K562 (cell line): ENCODE data around the gene CLIC2. TPM values are rescaled to one million over a fixed set of nuclear protein-coding genes. Genes with fewer than 3 reads are reported as not detected.

Source experiments
- ATAC-seq: fragments of 200-7000 bp; cut with Tn5 transposase; 3 replicates; pipeline ENCODE4 v1.9.1; 2020; ENCODE audit warnings: moderate library complexity
- BruUV-seq: library from RNA; stranded (reverse); fragments of 400-500 nt; replicated peaks from 2 replicates; lab custom pipeline; 2021; lab: Mats Ljungman, UMichigan
- CTCF ChIA-PET: fragments of 300-600 bp; formaldehyde crosslinking; extraction: SDS; loops from one replicate; lab custom pipeline; 2021; ENCODE audit warnings: low intra/inter-chr PET ratio; lab: Yijun Ruan, JAX
- POLR2A ChIA-PET: fragments of 300-600, 350-650 bp; sonication (Branson Sonifier 250); formaldehyde crosslinking; extraction: SDS; loops from one replicate; lab custom pipeline; 2021; ENCODE audit warnings: antibody characterized with exemption, inconsistent platforms; lab: Yijun Ruan, JAX
- DNase-seq, 4 experiments: peaks; one replicate each; pipeline versions ENCODE4 v3.0.0 to v3.0.0-alpha.2; 2011 to 2018; ENCODE audit warnings: low spot score in 3 of 4, mixed read lengths in 3 of 4; ENCODE audit errors: extremely low read depth in 1 of 4
- FAIRE-seq: peaks from 2 replicates; lab custom pipeline; 2011; peaks lifted over from hg19 to GRCh38; lab: Jason Lieb, UNC
- H2AFZ ChIP-seq: 2 replicates; pipeline ENCODE4 v1.6.0; 2011; ENCODE audit warnings: low read depth, low read length, control low read depth, inconsistent platforms
- H3K27ac ChIP-seq: fragments of 200-600 bp; 3 replicates; pipeline ENCODE4 v1.8.0; 2011; ENCODE audit warnings: low read depth, mild to moderate bottlenecking, control low read depth, inconsistent platforms, low read length, moderate library complexity, mixed read lengths; ENCODE audit errors: extremely low read depth
- H3K27me3 ChIP-seq, 2 experiments: fragments of 300-600 bp in 1 of 2; 2 replicates in 1 of 2; 3 replicates in 1 of 2; pipeline versions ENCODE4 v1.6.0 to v1.8.0; 2011; ENCODE audit warnings: inconsistent platforms in 2 of 2, low read length in 2 of 2, mild to moderate bottlenecking in 1 of 2, mixed read lengths in 1 of 2, moderate library complexity in 1 of 2; ENCODE audit not compliant: control insufficient read depth in 2 of 2, insufficient read depth in 2 of 2
- H3K36me3 ChIP-seq: fragments of 300-600 bp; 3 replicates; pipeline ENCODE4 v1.8.0; 2011; ENCODE audit warnings: mild to moderate bottlenecking, low read length, inconsistent platforms; ENCODE audit not compliant: control insufficient read depth, insufficient read depth
- H3K4me1 ChIP-seq, 2 experiments: fragments of 200-600 bp in 1 of 2; replicated peaks in 1 of 2; 2 replicates in 1 of 2; 3 replicates in 1 of 2; pipeline versions ENCODE4 v1.5.1 to v1.8.0; 2011; ENCODE audit warnings: inconsistent platforms in 2 of 2, low read length in 2 of 2, mild to moderate bottlenecking in 1 of 2, mixed read lengths in 1 of 2, moderate library complexity in 1 of 2; ENCODE audit not compliant: control insufficient read depth in 2 of 2, insufficient read depth in 2 of 2
- H3K4me2 ChIP-seq: 2 replicates; pipeline ENCODE4 v1.6.1; 2011; ENCODE audit warnings: low read length, control low read depth, inconsistent platforms, mixed read lengths; ENCODE audit not compliant: insufficient read depth
- H3K4me3 ChIP-seq: fragments of 200-600 bp; sonication (generic), shearing (Covaris generic); 2 replicates; pipeline ENCODE4 v1.5.1; 2016; ENCODE audit warnings: control low read depth, inconsistent platforms
- H3K79me2 ChIP-seq: fragments of 200-600 bp; 3 replicates; pipeline ENCODE4 v1.8.0; 2011; ENCODE audit warnings: low read length, inconsistent platforms; ENCODE audit not compliant: control insufficient read depth, insufficient read depth
- H3K9ac ChIP-seq, 2 experiments: 2 replicates each; pipeline versions ENCODE4 v1.6.0 to v1.6.1; 2011; ENCODE audit warnings: low read depth in 2 of 2, low read length in 2 of 2, control low read depth in 1 of 2, inconsistent platforms in 1 of 2, mild to moderate bottlenecking in 1 of 2, mixed read lengths in 1 of 2; ENCODE audit not compliant: insufficient read depth in 1 of 2
- H3K9me1 ChIP-seq: one replicate; pipeline ENCODE4 v1.6.0; 2011; ENCODE audit warnings: inconsistent platforms, mild to moderate bottlenecking, low read length, moderate library complexity; ENCODE audit not compliant: control insufficient read depth, insufficient read depth
- H3K9me3 ChIP-seq: replicated peaks from 2 replicates; pipeline ENCODE4 v1.5.1; 2011; ENCODE audit warnings: low read depth, low read length, inconsistent platforms; ENCODE audit not compliant: control insufficient read depth, insufficient read depth
- H4K20me1 ChIP-seq: replicated peaks from 2 replicates; pipeline ENCODE4 v1.6.1; 2011; ENCODE audit warnings: low read length, inconsistent platforms, mixed read lengths; ENCODE audit not compliant: control insufficient read depth, insufficient read depth
- CBX2 ChIP-seq: fragments of 200-600 bp; sonication (generic); IDR thresholded peaks from one replicate; pipeline ENCODE4 v1.6.1; 2012; ENCODE audit warnings: mild to moderate bottlenecking, low read length, inconsistent platforms; ENCODE audit not compliant: insufficient read depth, poor library complexity, severe bottlenecking
- CCAR2 ChIP-seq: fragments of 200-400 bp; formaldehyde crosslinking; IDR thresholded peaks from 2 replicates; pipeline ENCODE4 v1.6.1; 2017; ENCODE audit warnings: mild to moderate bottlenecking, low read depth, low read length
- GABPB2 ChIP-seq: fragments of 250-450 bp; sonication (Bioruptor Pico); conservative IDR thresholded peaks from 2 replicates; pipeline ENCODE4 v1.5.1; 2021; ENCODE audit warnings: mild to moderate bottlenecking
- GTF2A2 ChIP-seq: IDR thresholded peaks from 2 replicates; pipeline ENCODE4 v1.6.1; 2016; ENCODE audit warnings: mild to moderate bottlenecking, missing genetic modification characterization, missing compliant biosample characterization
- MTF1 ChIP-seq: fragments of 250-450 bp; sonication (Bioruptor Pico); IDR thresholded peaks from 2 replicates; pipeline ENCODE4 v1.9.0; 2021; ENCODE audit warnings: moderate library complexity, mild to moderate bottlenecking, inconsistent platforms, borderline replicate concordance
- SREBF1 ChIP-seq: fragments of 150-350 bp; IDR thresholded peaks from 2 replicates; pipeline ENCODE4 v1.6.1; 2014; ENCODE audit warnings: antibody characterized with exemption, low read depth, low read length, borderline replicate concordance
- THRAP3 ChIP-seq: fragments of 450-650 bp; IDR thresholded peaks from 2 replicates; pipeline ENCODE4 v1.6.1; 2016; ENCODE audit warnings: mild to moderate bottlenecking, inconsistent platforms, borderline replicate concordance
- VEZF1 ChIP-seq: fragments of 200-800 bp; sonication (Bioruptor generic); IDR thresholded peaks from 2 replicates; pipeline ENCODE4 v1.6.1; 2017; ENCODE audit warnings: missing genetic modification characterization, missing compliant biosample characterization
- ZNF282 ChIP-seq: sonication (generic); formaldehyde crosslinking; IDR thresholded peaks from 2 replicates; pipeline ENCODE4 v1.8.1; 2023; ENCODE audit warnings: missing genetic modification reagents
- ZNF395 ChIP-seq: fragments of 200-800 bp; sonication (Bioruptor generic); IDR thresholded peaks from 2 replicates; pipeline ENCODE4 v1.6.1; 2017; ENCODE audit warnings: missing genetic modification characterization, missing compliant biosample characterization
- ZNF75A ChIP-seq: fragments of 450-650 bp; formaldehyde crosslinking; IDR thresholded peaks from 2 replicates; pipeline ENCODE4 v1.4.0; 2020; ENCODE audit warnings: mild to moderate bottlenecking
- ZNF766 ChIP-seq: fragments of 200-800 bp; sonication (Bioruptor generic); conservative IDR thresholded peaks from 2 replicates; pipeline ENCODE4 v1.6.1; 2016; ENCODE audit warnings: missing genetic modification characterization, missing compliant biosample characterization
- WGBS: fragments of 100-300 bp; shearing (Covaris generic); methylation state at CpG from one replicate; pipeline ENCODE4 v1.1.6; 2016; ENCODE audit warnings: low coverage, mixed read lengths; ENCODE audit not compliant: insufficient coverage; ENCODE audit errors: missing lambda C conversion rate; 5-methylcytosine and 5-hydroxymethylcytosine counted together
- in situ Hi-C: fragments of 300-500 bp; cut with MboI; formaldehyde crosslinking; loops from 4 replicates; pipeline ENCODE4 v1.15.0; 2018; ENCODE audit warnings: inconsistent platforms, mixed read lengths
- intact Hi-C: fragments of 100-400 bp; cut with micrococcal nuclease; formaldehyde crosslinking; loops from 2 replicates; pipeline ENCODE4 v1.14.2; 2022
- polyA plus RNA-seq, 8 experiments: library from polyadenylated mRNA; depleted of rRNA in 4 of 8; stranded (reverse) in 5 of 8; unstranded in 3 of 8; fragments of >200 nt; fragmentation: Nextera tagmentation in 2 of 8; fragmentation: Illumina TruSeq in 1 of 8; extraction: Ambion mirVana in 2 of 8; extraction: Trizol in 1 of 8; gene quantifications; 2 replicates each; pipeline versions ENCODE4 v1.2.1 to v1.2.3, GENCODE V29; 2011 to 2014; ENCODE audit warnings: inconsistent platforms in 1 of 8, missing spikeins in 1 of 8
- total RNA-seq, 7 experiments: library from RNA; depleted of rRNA in 6 of 7; stranded (reverse); fragments of >200 nt in 6 of 7; fragmentation: Illumina TruSeq in 2 of 7; extraction: Trizol in 2 of 7; gene quantifications; 2 replicates each; pipeline versions ENCODE4 v1.2.1 to v1.2.3, GENCODE V29; 2011 to 2021; ENCODE audit warnings: low replicate concordance in 1 of 7
- TF ChIP-seq, protein P1 (sequence below): fragments of 150-350 bp; IDR thresholded peaks from 2 replicates; pipeline ENCODE4 v1.6.1; 2014; ENCODE audit warnings: low read depth, mild to moderate bottlenecking, low read length, borderline replicate concordance
- TF ChIP-seq, protein P2 (sequence below): sonication (generic); formaldehyde crosslinking; IDR thresholded peaks from 2 replicates; pipeline ENCODE4 v1.8.0; 2022; ENCODE audit warnings: missing genetic modification reagents, mild to moderate bottlenecking, borderline replicate concordance

The CLIC2 gene
- total and polyA plus RNA-seq, 9 of the 15 experiments (the other 6 are each of a cell fraction or from before 2014, with no cell fraction given), result 37.0 to 83.7 (median 74.7) TPM

GRCh38 chrX:155237719-155238118 is 96.7 kb downstream of the CLIC2 start:
- 91% methylated on average over 5 of the region's 5 CpGs for WGBS
- no peak overlapping the region for H3K4me3 ChIP-seq
- H3K36me3 ChIP-seq, result peaks cover 68% of the 10 kb centered on the region
- H2AFZ ChIP-seq, result no peak overlapping the region
- H3K4me1 ChIP-seq, result no peaks in the 10 kb centered on the region
- H3K9ac ChIP-seq, result no peak overlapping the region
- no peaks in the 10 kb centered on the region for H3K9me1 ChIP-seq
- ChIA-PET POLR2A (interaction anchor here (1.0 to 1.5 kb wide), 3 partner anchors 12 to 22 kb away, joined by 3 to 4 read pairs (median 3); partner anchors contain the start of gene VBP1), CTCF (no interaction called here)
- peaks cover 9% of the 10 kb centered on the region; the same call in 1 of the 3 replicates for H3K79me2 ChIP-seq
- ATAC-seq (no peak), FAIRE-seq (no peak), DNase-seq (no peak)
- no TSS peak for BruUV-seq
- H4K20me1 ChIP-seq, result no peaks in the 10 kb centered on the region
- no peak overlapping the region for H3K27ac ChIP-seq
- intact Hi-C loops (no loop called here), in situ Hi-C loops (no loop called here)
- no peak overlapping the region for H3K4me2 ChIP-seq
- H3K9me3 ChIP-seq, result no peaks in the 10 kb centered on the region
- H3K27me3 ChIP-seq, result no peaks in the 10 kb centered on the region
- TF ChIP-seq, protein P1, sequence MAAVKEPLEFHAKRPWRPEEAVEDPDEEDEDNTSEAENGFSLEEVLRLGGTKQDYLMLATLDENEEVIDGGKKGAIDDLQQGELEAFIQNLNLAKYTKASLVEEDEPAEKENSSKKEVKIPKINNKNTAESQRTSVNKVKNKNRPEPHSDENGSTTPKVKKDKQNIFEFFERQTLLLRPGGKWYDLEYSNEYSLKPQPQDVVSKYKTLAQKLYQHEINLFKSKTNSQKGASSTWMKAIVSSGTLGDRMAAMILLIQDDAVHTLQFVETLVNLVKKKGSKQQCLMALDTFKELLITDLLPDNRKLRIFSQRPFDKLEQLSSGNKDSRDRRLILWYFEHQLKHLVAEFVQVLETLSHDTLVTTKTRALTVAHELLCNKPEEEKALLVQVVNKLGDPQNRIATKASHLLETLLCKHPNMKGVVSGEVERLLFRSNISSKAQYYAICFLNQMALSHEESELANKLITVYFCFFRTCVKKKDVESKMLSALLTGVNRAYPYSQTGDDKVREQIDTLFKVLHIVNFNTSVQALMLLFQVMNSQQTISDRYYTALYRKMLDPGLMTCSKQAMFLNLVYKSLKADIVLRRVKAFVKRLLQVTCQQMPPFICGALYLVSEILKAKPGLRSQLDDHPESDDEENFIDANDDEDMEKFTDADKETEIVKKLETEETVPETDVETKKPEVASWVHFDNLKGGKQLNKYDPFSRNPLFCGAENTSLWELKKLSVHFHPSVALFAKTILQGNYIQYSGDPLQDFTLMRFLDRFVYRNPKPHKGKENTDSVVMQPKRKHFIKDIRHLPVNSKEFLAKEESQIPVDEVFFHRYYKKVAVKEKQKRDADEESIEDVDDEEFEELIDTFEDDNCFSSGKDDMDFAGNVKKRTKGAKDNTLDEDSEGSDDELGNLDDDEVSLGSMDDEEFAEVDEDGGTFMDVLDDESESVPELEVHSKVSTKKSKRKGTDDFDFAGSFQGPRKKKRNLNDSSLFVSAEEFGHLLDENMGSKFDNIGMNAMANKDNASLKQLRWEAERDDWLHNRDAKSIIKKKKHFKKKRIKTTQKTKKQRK, result no peak
- TF ChIP-seq GTF2A2 (tag), result no peak
- TF ChIP-seq, protein P2, sequence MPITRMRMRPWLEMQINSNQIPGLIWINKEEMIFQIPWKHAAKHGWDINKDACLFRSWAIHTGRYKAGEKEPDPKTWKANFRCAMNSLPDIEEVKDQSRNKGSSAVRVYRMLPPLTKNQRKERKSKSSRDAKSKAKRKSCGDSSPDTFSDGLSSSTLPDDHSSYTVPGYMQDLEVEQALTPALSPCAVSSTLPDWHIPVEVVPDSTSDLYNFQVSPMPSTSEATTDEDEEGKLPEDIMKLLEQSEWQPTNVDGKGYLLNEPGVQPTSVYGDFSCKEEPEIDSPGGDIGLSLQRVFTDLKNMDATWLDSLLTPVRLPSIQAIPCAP (CRISPR knock-in tag), result no peak
- no peak for TF ChIP-seq THRAP3
- no peak for TF ChIP-seq ZNF395 (CRISPR knock-in tag)
- no peak for TF ChIP-seq ZNF766 (CRISPR knock-in tag)
- TF ChIP-seq MTF1 (CRISPR knock-in tag), result no peak
- no peak for TF ChIP-seq ZNF282 (CRISPR knock-in tag)
- no peak for TF ChIP-seq ZNF75A (CRISPR knock-in tag)
- no peak for TF ChIP-seq VEZF1
- TF ChIP-seq SREBF1, result no peak
- no peak for TF ChIP-seq CBX2
- TF ChIP-seq CCAR2, result no peak
- no peak for TF ChIP-seq GABPB2 (CRISPR knock-in tag)
